Vagina (tissue), 2 donors: ENCODE results near the gene KDM8. TPM values are rescaled to one million over a fixed set of nuclear protein-coding genes. Genes with fewer than 3 reads are reported as not detected.

Experiments
- DNase-seq, 2 donors: peaks; one replicate each; pipeline ENCODE4 v3.0.0-alpha.2; 2017; ENCODE audit errors: extremely low spot score in 2 of 2
- H3K27ac ChIP-seq: fragments of 200-600 bp; sonication (generic); one replicate; pipeline ENCODE4 v1.5.1; 2019
- H3K27me3 ChIP-seq: fragments of 200-600 bp; sonication (generic); one replicate; pipeline ENCODE4 v1.5.1; 2019
- H3K36me3 ChIP-seq, 2 donors: fragments of 200-600 bp; sonication (generic); one replicate each; pipeline ENCODE4 v1.5.1; 2017 to 2019
- H3K4me1 ChIP-seq: fragments of 200-600 bp; sonication (generic); one replicate; pipeline ENCODE4 v1.5.1; 2019
- H3K4me3 ChIP-seq, 2 donors: fragments of 200-600 bp; sonication (generic); 1 replicate in 1 of 2; 2 replicates in 1 of 2; pipeline ENCODE4 v1.5.1; 2016 to 2019
- H3K9me3 ChIP-seq: fragments of 200-600 bp; sonication (generic); one replicate; pipeline ENCODE4 v1.5.1; 2019
- POLR2A ChIP-seq, 2 donors: fragments of 450-650 bp; IDR thresholded peaks; one replicate each; pipeline ENCODE4 v1.6.1; 2017; ENCODE audit warnings: antibody characterized with exemption in 2 of 2, mild to moderate bottlenecking in 2 of 2, moderate library complexity in 2 of 2
- POLR2AphosphoS5 ChIP-seq, 2 donors: sonication (generic); formaldehyde crosslinking; IDR thresholded peaks; one replicate each; pipeline ENCODE4 v1.9.0; 2017; ENCODE audit warnings: antibody characterized with exemption in 2 of 2, mild to moderate bottlenecking in 2 of 2, low read depth in 1 of 2; ENCODE audit not compliant: insufficient read depth in 1 of 2
- intact Hi-C: fragments of 100-400 bp; cut with DNase I; formaldehyde crosslinking; loops from one replicate; pipeline ENCODE4 v1.15.1; 2023
- total RNA-seq: library from RNA; depleted of rRNA; stranded (reverse); fragments of >200 nt; gene quantifications from one replicate; pipeline ENCODE4 v1.2.3, GENCODE V29; 2016
- TF ChIP-seq, protein P1 (sequence below), 3 experiments: fragments of 450-650 bp in 2 of 3; fragments of 200-600 bp in 1 of 3; sonication (generic) in 1 of 3; IDR thresholded peaks; one replicate each; pipeline ENCODE4 v1.5.1; 2017 to 2019; ENCODE audit warnings: antibody characterized with exemption in 3 of 3, mild to moderate bottlenecking in 2 of 3, moderate library complexity in 2 of 3

KDM8 gene
- total RNA-seq, 1 donor from 2014 or later = 1.5 TPM

- peaks cover 0 to 12% of the 10 kb centered on the region in 2 donors for H3K36me3 ChIP-seq
- DNase-seq = peak in 1 of 2 donors; percentile 83
- H3K27me3 ChIP-seq = no peaks in the 10 kb centered on the region
- H3K4me1 ChIP-seq = peaks cover 40% of the 10 kb centered on the region
- intact Hi-C loops = no loop called here
- H3K27ac ChIP-seq = peak overlapping the region; percentile 66
- no peaks in the 10 kb centered on the region for H3K9me3 ChIP-seq
- no peak for TF ChIP-seq POLR2A (IDR thresholded peaks at IDR 0.05)
- TF ChIP-seq POLR2AphosphoS5 (IDR thresholded peaks at IDR 0.05; ENCODE audit: insufficient read depth in 1 of 2, low read depth in 1 of 2) = peak in 1 of 2 donors; percentile 68
- no peak overlapping the region for H3K4me3 ChIP-seq
These were observed 50.2 kb downstream of the KDM8 start for GRCh38 chr16:27253526-27253930.

DNA sequence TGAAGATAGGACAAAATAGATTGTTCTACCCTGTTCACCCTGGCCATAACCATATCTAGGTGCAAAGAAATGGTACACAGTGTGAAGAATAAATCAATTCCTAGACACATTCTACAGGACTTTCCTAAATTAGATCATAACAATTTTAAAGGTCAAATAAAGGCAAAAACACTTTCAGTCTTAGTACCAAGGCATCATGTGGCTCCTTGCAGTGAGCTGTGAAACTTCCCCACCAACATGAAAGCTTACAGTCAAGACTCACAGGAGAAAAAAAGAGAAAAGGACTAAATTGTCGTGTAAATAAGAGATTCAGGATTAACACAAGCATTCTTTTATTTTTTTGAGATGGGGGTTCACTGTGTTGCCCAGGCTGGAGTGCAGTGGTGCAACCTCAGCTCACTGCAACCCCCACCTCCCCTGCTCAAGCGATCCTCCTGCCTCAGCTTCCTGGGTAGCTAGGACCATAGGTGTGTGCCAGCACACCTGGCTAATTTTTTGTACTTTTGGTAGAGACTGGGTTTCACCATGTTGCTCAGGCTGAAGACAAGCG is 51.0 kb downstream of the KDM8 start:
- no peak overlapping the region for H3K4me3 ChIP-seq
- H3K36me3 ChIP-seq = peaks cover 0 to 12% of the 10 kb centered on the region in 2 donors
- intact Hi-C loops = no loop called here
- H3K27ac ChIP-seq = peak overlapping the region; percentile 66
- H3K4me1 ChIP-seq = peaks cover 48% of the 10 kb centered on the region
- no peaks in the 10 kb centered on the region for H3K27me3 ChIP-seq
- no peaks in the 10 kb centered on the region for H3K9me3 ChIP-seq
- no peak for DNase-seq
- TF ChIP-seq, protein P1, sequence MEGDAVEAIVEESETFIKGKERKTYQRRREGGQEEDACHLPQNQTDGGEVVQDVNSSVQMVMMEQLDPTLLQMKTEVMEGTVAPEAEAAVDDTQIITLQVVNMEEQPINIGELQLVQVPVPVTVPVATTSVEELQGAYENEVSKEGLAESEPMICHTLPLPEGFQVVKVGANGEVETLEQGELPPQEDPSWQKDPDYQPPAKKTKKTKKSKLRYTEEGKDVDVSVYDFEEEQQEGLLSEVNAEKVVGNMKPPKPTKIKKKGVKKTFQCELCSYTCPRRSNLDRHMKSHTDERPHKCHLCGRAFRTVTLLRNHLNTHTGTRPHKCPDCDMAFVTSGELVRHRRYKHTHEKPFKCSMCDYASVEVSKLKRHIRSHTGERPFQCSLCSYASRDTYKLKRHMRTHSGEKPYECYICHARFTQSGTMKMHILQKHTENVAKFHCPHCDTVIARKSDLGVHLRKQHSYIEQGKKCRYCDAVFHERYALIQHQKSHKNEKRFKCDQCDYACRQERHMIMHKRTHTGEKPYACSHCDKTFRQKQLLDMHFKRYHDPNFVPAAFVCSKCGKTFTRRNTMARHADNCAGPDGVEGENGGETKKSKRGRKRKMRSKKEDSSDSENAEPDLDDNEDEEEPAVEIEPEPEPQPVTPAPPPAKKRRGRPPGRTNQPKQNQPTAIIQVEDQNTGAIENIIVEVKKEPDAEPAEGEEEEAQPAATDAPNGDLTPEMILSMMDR (IDR thresholded peaks at IDR 0.05) = no peak
- TF ChIP-seq POLR2AphosphoS5 (IDR thresholded peaks at IDR 0.05; ENCODE audit: insufficient read depth in 1 of 2, low read depth in 1 of 2) (no peak), POLR2A (IDR thresholded peaks at IDR 0.05) (no peak)

- TF ChIP-seq, protein P1 (IDR thresholded peaks at IDR 0.05) = no peak
- TF ChIP-seq POLR2A (IDR thresholded peaks at IDR 0.05) = no peak
- no peak for TF ChIP-seq POLR2AphosphoS5 (IDR thresholded peaks at IDR 0.05; ENCODE audit: insufficient read depth in 1 of 2, low read depth in 1 of 2)
- no peaks in the 10 kb centered on the region for H3K9me3 ChIP-seq
- peaks cover 0 to 12% of the 10 kb centered on the region in 2 donors for H3K36me3 ChIP-seq
- DNase-seq = no peak
- H3K4me1 ChIP-seq = peaks cover 52% of the 10 kb centered on the region
- intact Hi-C loops = no loop called here
- H3K4me3 ChIP-seq = no peak overlapping the region
- no peaks in the 10 kb centered on the region for H3K27me3 ChIP-seq
- H3K27ac ChIP-seq = peak overlapping the region; percentile 73
These were observed 53.5 kb downstream of the KDM8 start for GRCh38 chr16:27256861-27257260.

GRCh38 chr16:27257271-27257670 is 53.9 kb downstream of the KDM8 start:
- Histone ChIP-seq H3K27ac (peak overlapping the region; percentile 73), H3K9me3 (no peaks in the 10 kb centered on the region), H3K4me3 (no peak overlapping the region), H3K4me1 (peaks cover 52% of the 10 kb centered on the region), H3K36me3 (peaks cover 0 to 12% of the 10 kb centered on the region in 2 donors), H3K27me3 (no peaks in the 10 kb centered on the region)
- intact Hi-C loops = no loop called here
- TF ChIP-seq, protein P1 (IDR thresholded peaks at IDR 0.05) = no peak
- TF ChIP-seq POLR2AphosphoS5 (IDR thresholded peaks at IDR 0.05; ENCODE audit: insufficient read depth in 1 of 2, low read depth in 1 of 2) (no peak), POLR2A (IDR thresholded peaks at IDR 0.05) (no peak)
- no peak for DNase-seq

- intact Hi-C loops = no loop called here
- H3K4me1 ChIP-seq = peaks cover 45% of the 10 kb centered on the region
- no peaks in the 10 kb centered on the region for H3K9me3 ChIP-seq
- peaks cover 0 to 12% of the 10 kb centered on the region in 2 donors for H3K36me3 ChIP-seq
- H3K27ac ChIP-seq = peak overlapping the region; percentile 73
- DNase-seq = no peak
- peak; percentile 22 to 86 for TF ChIP-seq POLR2AphosphoS5 (IDR thresholded peaks at IDR 0.05; ENCODE audit: insufficient read depth in 1 of 2, low read depth in 1 of 2)
- TF ChIP-seq, protein P1 (IDR thresholded peaks at IDR 0.05) = no peak
- H3K4me3 ChIP-seq = no peak overlapping the region
- no peaks in the 10 kb centered on the region for H3K27me3 ChIP-seq
These were observed 55.0 kb downstream of the KDM8 start for GRCh38 chr16:27258241-27258734.
